HCT116 (cell line): ENCODE measurements around the gene CDHR3. TPM values are rescaled to one million over a fixed set of nuclear protein-coding genes. Genes with fewer than 3 reads are reported as not detected.

Experiments used
- ATAC-seq: fragments of 200-7000 bp; cut with Tn5 transposase; 2 replicates; pipeline ENCODE4 v1.9.1; 2020; ENCODE audit warnings: mild to moderate bottlenecking, moderate library complexity
- BruUV-seq: library from RNA; stranded (reverse); fragments of 400-500 nt; replicated peaks from 2 replicates; lab custom pipeline; 2021; lab: Mats Ljungman, UMichigan
- CTCF ChIA-PET: fragments of 300-600 bp; sonication (Branson Sonifier 250); formaldehyde crosslinking; loops from one replicate; lab custom pipeline; 2021; ENCODE audit warnings: antibody characterized with exemption; lab: Charles Lee
- POLR2A ChIA-PET: fragments of 300-600, 350-600 bp; sonication (Branson Sonifier 250); formaldehyde crosslinking; loops from one replicate; lab custom pipeline; 2021; ENCODE audit warnings: antibody characterized with exemption; lab: Charles Lee
- RAD21 ChIA-PET, 2 experiments: fragments of 300-600 bp; sonication (Branson Sonifier 250); formaldehyde crosslinking; loops; one replicate each; lab custom pipeline; 2023; ENCODE audit warnings: low total read pairs in 2 of 2; ENCODE audit not compliant: uncharacterized antibody in 2 of 2, unreplicated experiment in 2 of 2, low non-redundant PET in 1 of 2; lab: Charles Lee
- DNase-seq: peaks from one replicate; pipeline ENCODE4 v3.0.0-alpha.2; 2010; ENCODE audit warnings: low read depth, low spot score
- H2AFZ ChIP-seq: fragments of 200-600 bp; shearing (Covaris generic), sonication (generic); 2 replicates; pipeline ENCODE4 v1.6.1; 2017; ENCODE audit warnings: low read depth, mixed run types, mixed read lengths, antibody characterized with exemption, low read length; ENCODE audit not compliant: poor library complexity, severe bottlenecking
- H3K27ac ChIP-seq: 2 replicates; pipeline ENCODE4 v1.5.1; 2012; ENCODE audit warnings: low read depth, low read length
- H3K27me3 ChIP-seq: fragments of 200-600 bp; sonication (generic); 2 replicates; pipeline ENCODE4 v1.6.1; 2016; ENCODE audit warnings: mixed run types, low read length, mixed read lengths; ENCODE audit not compliant: insufficient read depth
- H3K36me3 ChIP-seq, 2 experiments: fragments of 200-500 bp in 1 of 2; fragments of 200-600 bp in 1 of 2; sonication (Bioruptor generic) in 1 of 2; sonication (generic) in 1 of 2; 2 replicates each; pipeline versions ENCODE4 v1.5.1 to v1.6.1; 2014 to 2016; ENCODE audit warnings: low read length in 2 of 2, inconsistent platforms in 1 of 2, mixed read lengths in 1 of 2, mixed run types in 1 of 2; ENCODE audit not compliant: insufficient read depth in 2 of 2, control insufficient read depth in 1 of 2
- H3K4me1 ChIP-seq, 2 experiments: fragments of 200-600 bp in 1 of 2; sonication (generic) in 1 of 2; 2 replicates each; pipeline versions ENCODE4 v1.5.1 to v1.6.1; 2012 to 2017; ENCODE audit warnings: low read length in 2 of 2, inconsistent platforms in 1 of 2, mild to moderate bottlenecking in 1 of 2, mixed read lengths in 1 of 2, mixed run types in 1 of 2, moderate library complexity in 1 of 2; ENCODE audit not compliant: insufficient read depth in 2 of 2, control insufficient read depth in 1 of 2
- H3K4me2 ChIP-seq: fragments of 200-600 bp; sonication (generic); 2 replicates; pipeline ENCODE4 v1.6.1; 2017; ENCODE audit warnings: mixed run types, low read length, mixed read lengths
- H3K4me3 ChIP-seq, 2 experiments: fragments of 200-600 bp in 1 of 2; sonication (generic) in 1 of 2; replicated peaks in 1 of 2; 2 replicates each; pipeline ENCODE4 v1.5.1; 2011 to 2016; ENCODE audit warnings: low read length in 2 of 2, control low read depth in 1 of 2, low read depth in 1 of 2, mild to moderate bottlenecking in 1 of 2, mixed read lengths in 1 of 2, mixed run types in 1 of 2
- H3K79me2 ChIP-seq: fragments of 200-600 bp; sonication (generic); 2 replicates; pipeline ENCODE4 v1.6.1; 2017; ENCODE audit warnings: mild to moderate bottlenecking, mixed run types, low read length, moderate library complexity, mixed read lengths; ENCODE audit not compliant: insufficient read depth
- H3K9ac ChIP-seq: fragments of 200-600 bp; sonication (generic); 2 replicates; pipeline ENCODE4 v1.6.1; 2016; ENCODE audit warnings: low read length, mixed read lengths
- H3K9me2 ChIP-seq: fragments of 200-600 bp; sonication (generic), shearing (Covaris generic); 2 replicates; pipeline ENCODE4 v1.6.1; 2017; ENCODE audit warnings: mixed run types, mild to moderate bottlenecking, moderate library complexity; ENCODE audit not compliant: insufficient read depth
- H3K9me3 ChIP-seq, 2 experiments: fragments of 200-500 bp in 1 of 2; fragments of 200-600 bp in 1 of 2; sonication (Bioruptor generic) in 1 of 2; sonication (generic) in 1 of 2; 2 replicates each; pipeline ENCODE4 v1.6.1; 2014 to 2017; ENCODE audit warnings: low read length in 2 of 2, mixed read lengths in 2 of 2, inconsistent platforms in 1 of 2, low read depth in 1 of 2, mild to moderate bottlenecking in 1 of 2, mixed run types in 1 of 2, moderate library complexity in 1 of 2; ENCODE audit not compliant: control insufficient read depth in 1 of 2, insufficient read depth in 1 of 2
- H4K20me1 ChIP-seq: fragments of 200-600 bp; sonication (generic), shearing (Covaris generic); 2 replicates; pipeline ENCODE4 v1.6.1; 2017; ENCODE audit warnings: mixed run types, mild to moderate bottlenecking, moderate library complexity; ENCODE audit not compliant: insufficient read depth
- FOSL1 ChIP-seq: IDR thresholded peaks from 2 replicates; pipeline ENCODE4 v1.6.1; 2012; ENCODE audit warnings: low read depth
- RAD21 ChIP-seq: IDR thresholded peaks from 2 replicates; pipeline ENCODE4 v1.6.1; 2012; ENCODE audit warnings: low read depth, mild to moderate bottlenecking
- ZFX ChIP-seq: fragments of 450-650 bp; IDR thresholded peaks from 2 replicates; pipeline ENCODE4 v1.6.1; 2017
- intact Hi-C: fragments of 100-400 bp; cut with micrococcal nuclease; formaldehyde crosslinking; loops from 2 replicates; pipeline ENCODE4 v1.10.0; 2022
- total RNA-seq: library from RNA; stranded (reverse); gene quantifications from one replicate; pipeline ENCODE4 v1.2.1, GENCODE V29; 2021; ENCODE audit not compliant: unreplicated experiment
- TF ChIP-seq, protein P1 (sequence below): IDR thresholded peaks from 2 replicates; pipeline ENCODE4 v1.6.1; 2012
- TF ChIP-seq, protein P2 (sequence below): IDR thresholded peaks from 2 replicates; pipeline ENCODE4 v1.6.1; 2011; ENCODE audit warnings: mild to moderate bottlenecking, low read length, moderate library complexity; ENCODE audit not compliant: insufficient replicate concordance; ENCODE audit errors: extremely low read depth
- TF ChIP-seq, protein P3 (sequence below): IDR thresholded peaks from 2 replicates; pipeline ENCODE4 v1.6.1; 2012; ENCODE audit warnings: low read depth

Gene CDHR3
- total RNA-seq, 1 experiment from 2014 or later: 5.5 TPM

DNA sequence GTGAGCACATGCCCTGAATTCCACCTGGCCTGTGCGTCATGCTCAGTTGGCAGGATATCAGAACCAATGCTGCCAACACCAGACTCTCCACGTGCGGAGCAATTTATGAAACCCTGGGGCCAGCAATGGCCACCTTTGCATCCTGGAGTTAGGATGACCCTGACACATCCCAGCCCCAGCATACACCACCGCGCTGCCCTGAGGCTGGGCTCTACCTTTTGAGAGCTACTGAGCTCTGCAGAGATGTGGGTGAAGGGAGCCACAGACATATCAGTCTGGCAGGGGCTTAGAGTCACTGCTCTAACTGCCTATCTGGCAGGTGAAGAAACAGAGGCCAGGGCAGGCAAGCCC lies 107.1 kb downstream of the CDHR3 start (continued):
- TF ChIP-seq, protein P1, sequence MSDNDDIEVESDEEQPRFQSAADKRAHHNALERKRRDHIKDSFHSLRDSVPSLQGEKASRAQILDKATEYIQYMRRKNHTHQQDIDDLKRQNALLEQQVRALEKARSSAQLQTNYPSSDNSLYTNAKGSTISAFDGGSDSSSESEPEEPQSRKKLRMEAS: no peak
- TF ChIP-seq, protein P2, sequence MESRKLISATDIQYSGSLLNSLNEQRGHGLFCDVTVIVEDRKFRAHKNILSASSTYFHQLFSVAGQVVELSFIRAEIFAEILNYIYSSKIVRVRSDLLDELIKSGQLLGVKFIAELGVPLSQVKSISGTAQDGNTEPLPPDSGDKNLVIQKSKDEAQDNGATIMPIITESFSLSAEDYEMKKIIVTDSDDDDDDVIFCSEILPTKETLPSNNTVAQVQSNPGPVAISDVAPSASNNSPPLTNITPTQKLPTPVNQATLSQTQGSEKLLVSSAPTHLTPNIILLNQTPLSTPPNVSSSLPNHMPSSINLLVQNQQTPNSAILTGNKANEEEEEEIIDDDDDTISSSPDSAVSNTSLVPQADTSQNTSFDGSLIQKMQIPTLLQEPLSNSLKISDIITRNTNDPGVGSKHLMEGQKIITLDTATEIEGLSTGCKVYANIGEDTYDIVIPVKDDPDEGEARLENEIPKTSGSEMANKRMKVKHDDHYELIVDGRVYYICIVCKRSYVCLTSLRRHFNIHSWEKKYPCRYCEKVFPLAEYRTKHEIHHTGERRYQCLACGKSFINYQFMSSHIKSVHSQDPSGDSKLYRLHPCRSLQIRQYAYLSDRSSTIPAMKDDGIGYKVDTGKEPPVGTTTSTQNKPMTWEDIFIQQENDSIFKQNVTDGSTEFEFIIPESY: no peak

DNA sequence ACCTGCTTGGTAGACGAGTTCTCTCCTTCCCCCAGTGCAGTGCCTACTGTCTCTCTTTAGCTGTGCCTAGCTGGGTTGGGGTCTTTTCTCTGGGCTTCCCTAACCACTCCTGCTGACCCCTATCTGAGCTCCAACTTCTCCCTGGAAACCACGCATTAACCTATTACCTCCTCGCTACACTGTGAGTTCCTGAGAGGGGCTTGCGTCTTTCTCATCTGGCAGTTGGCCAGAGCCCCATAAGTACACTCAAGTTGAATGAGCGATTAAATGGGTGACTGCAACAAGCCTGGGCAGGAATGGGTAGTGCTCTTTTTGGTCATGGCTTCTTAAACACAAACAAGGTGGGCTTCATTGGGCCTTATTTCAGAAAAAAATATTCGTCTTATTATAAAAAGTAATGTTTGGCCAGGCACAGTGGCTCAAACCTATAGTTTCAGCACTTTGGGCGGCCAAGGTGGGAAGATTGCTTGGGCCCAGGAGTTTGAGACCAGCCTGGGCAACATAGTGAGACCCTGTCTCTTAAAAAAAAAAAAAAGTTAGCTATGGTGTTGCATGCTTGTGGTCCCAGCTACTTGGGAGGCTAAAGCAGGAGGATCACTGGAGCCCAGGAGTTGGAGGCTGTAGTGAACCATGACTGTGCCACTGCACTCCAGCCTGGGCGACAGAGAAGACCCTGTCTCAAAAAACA lies 107.6 kb downstream of the CDHR3 start:
- no peak overlapping the region for H3K4me3 ChIP-seq
- TF ChIP-seq ZFX (no peak), FOSL1 (no peak), RAD21 (no peak)
- TF ChIP-seq, protein P3, sequence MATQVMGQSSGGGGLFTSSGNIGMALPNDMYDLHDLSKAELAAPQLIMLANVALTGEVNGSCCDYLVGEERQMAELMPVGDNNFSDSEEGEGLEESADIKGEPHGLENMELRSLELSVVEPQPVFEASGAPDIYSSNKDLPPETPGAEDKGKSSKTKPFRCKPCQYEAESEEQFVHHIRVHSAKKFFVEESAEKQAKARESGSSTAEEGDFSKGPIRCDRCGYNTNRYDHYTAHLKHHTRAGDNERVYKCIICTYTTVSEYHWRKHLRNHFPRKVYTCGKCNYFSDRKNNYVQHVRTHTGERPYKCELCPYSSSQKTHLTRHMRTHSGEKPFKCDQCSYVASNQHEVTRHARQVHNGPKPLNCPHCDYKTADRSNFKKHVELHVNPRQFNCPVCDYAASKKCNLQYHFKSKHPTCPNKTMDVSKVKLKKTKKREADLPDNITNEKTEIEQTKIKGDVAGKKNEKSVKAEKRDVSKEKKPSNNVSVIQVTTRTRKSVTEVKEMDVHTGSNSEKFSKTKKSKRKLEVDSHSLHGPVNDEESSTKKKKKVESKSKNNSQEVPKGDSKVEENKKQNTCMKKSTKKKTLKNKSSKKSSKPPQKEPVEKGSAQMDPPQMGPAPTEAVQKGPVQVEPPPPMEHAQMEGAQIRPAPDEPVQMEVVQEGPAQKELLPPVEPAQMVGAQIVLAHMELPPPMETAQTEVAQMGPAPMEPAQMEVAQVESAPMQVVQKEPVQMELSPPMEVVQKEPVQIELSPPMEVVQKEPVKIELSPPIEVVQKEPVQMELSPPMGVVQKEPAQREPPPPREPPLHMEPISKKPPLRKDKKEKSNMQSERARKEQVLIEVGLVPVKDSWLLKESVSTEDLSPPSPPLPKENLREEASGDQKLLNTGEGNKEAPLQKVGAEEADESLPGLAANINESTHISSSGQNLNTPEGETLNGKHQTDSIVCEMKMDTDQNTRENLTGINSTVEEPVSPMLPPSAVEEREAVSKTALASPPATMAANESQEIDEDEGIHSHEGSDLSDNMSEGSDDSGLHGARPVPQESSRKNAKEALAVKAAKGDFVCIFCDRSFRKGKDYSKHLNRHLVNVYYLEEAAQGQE: no peak
- TF ChIP-seq, protein P2: no peak
- H3K4me2 ChIP-seq: no peak overlapping the region
- CTCF ChIA-PET: no interaction called here
- no peaks in the 10 kb centered on the region for H4K20me1 ChIP-seq
- ATAC-seq (no peak), DNase-seq (no peak)
- no peak overlapping the region for H3K9ac ChIP-seq
- no peaks in the 10 kb centered on the region for H3K9me3 ChIP-seq
- H3K27ac ChIP-seq: no peak overlapping the region
- no peaks in the 10 kb centered on the region for H3K9me2 ChIP-seq
- peaks cover 3 to 5% of the 10 kb centered on the region in 2 experiments for H3K4me1 ChIP-seq
- intact Hi-C loops: no loop called here
- H3K36me3 ChIP-seq: no peaks in the 10 kb centered on the region
- no peaks in the 10 kb centered on the region for H3K79me2 ChIP-seq
- RAD21 ChIA-PET: no interaction called here
- no peaks in the 10 kb centered on the region for H3K27me3 ChIP-seq
- POLR2A ChIA-PET: no interaction called here
- H2AFZ ChIP-seq: no peak overlapping the region
- BruUV-seq: no TSS peak
